Vagina (tissue), 2 donors: ENCODE data around the gene CLPTM1L.
"Not testable (repeated sequence)": the region's sequence is repeated elsewhere in the genome, so short reads cannot be mapped to it uniquely, and the experiment has no call there.

Experiments used
- POLR2AphosphoS5 ChIP-seq, 2 donors: sonication (generic); formaldehyde crosslinking; IDR thresholded peaks; one replicate each; pipeline ENCODE4 v1.9.0; 2017; ENCODE audit warnings: antibody characterized with exemption in 2 of 2, mild to moderate bottlenecking in 2 of 2, low read depth in 1 of 2; ENCODE audit not compliant: insufficient read depth in 1 of 2
- TF ChIP-seq, protein P1 (sequence below), 3 experiments: fragments of 450-650 bp in 2 of 3; fragments of 200-600 bp in 1 of 3; sonication (generic) in 1 of 3; IDR thresholded peaks; one replicate each; pipeline ENCODE4 v1.5.1; 2017 to 2019; ENCODE audit warnings: antibody characterized with exemption in 3 of 3, mild to moderate bottlenecking in 2 of 3, moderate library complexity in 2 of 3

DNA sequence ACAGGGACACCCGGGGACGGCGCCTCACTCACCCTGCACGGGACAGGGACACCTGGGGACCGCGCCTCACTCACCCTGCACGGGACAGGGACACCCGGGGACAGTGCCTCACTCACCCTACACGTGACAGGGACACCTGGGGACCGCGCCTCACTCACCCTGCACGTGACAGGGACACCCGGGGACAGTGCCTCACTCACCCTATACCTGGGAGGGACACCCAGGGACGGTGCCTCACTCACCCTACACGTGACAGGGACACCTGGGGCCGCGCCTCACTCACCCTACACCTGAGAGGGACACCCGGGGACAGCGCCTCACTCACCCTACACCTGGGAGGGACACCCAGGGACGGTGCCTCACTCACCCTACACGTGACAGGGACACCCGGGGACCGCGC is 53.9 kb downstream of the CLPTM1L start:
- TF ChIP-seq, protein P1, sequence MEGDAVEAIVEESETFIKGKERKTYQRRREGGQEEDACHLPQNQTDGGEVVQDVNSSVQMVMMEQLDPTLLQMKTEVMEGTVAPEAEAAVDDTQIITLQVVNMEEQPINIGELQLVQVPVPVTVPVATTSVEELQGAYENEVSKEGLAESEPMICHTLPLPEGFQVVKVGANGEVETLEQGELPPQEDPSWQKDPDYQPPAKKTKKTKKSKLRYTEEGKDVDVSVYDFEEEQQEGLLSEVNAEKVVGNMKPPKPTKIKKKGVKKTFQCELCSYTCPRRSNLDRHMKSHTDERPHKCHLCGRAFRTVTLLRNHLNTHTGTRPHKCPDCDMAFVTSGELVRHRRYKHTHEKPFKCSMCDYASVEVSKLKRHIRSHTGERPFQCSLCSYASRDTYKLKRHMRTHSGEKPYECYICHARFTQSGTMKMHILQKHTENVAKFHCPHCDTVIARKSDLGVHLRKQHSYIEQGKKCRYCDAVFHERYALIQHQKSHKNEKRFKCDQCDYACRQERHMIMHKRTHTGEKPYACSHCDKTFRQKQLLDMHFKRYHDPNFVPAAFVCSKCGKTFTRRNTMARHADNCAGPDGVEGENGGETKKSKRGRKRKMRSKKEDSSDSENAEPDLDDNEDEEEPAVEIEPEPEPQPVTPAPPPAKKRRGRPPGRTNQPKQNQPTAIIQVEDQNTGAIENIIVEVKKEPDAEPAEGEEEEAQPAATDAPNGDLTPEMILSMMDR (IDR thresholded peaks at IDR 0.05), result not testable (repeated sequence)
- not testable (repeated sequence) for TF ChIP-seq POLR2AphosphoS5 (IDR thresholded peaks at IDR 0.05; ENCODE audit: insufficient read depth in 1 of 2, low read depth in 1 of 2)
